Endothelial cell of umbilical vein (primary cell): ENCODE results near the gene CYGB. TPM values are rescaled to one million over a fixed set of nuclear protein-coding genes. Genes with fewer than 3 reads are reported as not detected.

Experiments used
- BruUV-seq: library from RNA; stranded (reverse); fragments of 400-500 nt; replicated peaks from 2 replicates; lab custom pipeline; 2021; lab: Mats Ljungman, UMichigan
- CTCF ChIA-PET: fragments of 300-600, 350-600 bp; sonication (Branson Sonifier 250); formaldehyde crosslinking; loops from one replicate; lab custom pipeline; 2021; ENCODE audit warnings: antibody characterized with exemption, inconsistent platforms; lab: Charles Lee
- POLR2A ChIA-PET: fragments of 300-600, 350-600 bp; sonication (Branson Sonifier 250); formaldehyde crosslinking; loops from one replicate; lab custom pipeline; 2021; ENCODE audit warnings: antibody characterized with exemption, inconsistent platforms; lab: Charles Lee
- DNase-seq: peaks from one replicate; pipeline ENCODE4 v3.0.0-alpha.2; 2011; ENCODE audit warnings: low read depth, low spot score
- FAIRE-seq: peaks from 2 replicates; lab custom pipeline; 2011; peaks lifted over from hg19 to GRCh38; lab: Jason Lieb, UNC
- H2AFZ ChIP-seq: 2 replicates; pipeline ENCODE4 v1.6.0; 2012; ENCODE audit warnings: low read depth, low read length, control low read depth, inconsistent platforms
- H3K27ac ChIP-seq: 2 replicates; pipeline ENCODE4 v1.5.1; 2011; ENCODE audit warnings: low read depth, mild to moderate bottlenecking, control low read depth, low read length, moderate library complexity; ENCODE audit not compliant: insufficient read depth
- H3K27me3 ChIP-seq, 2 experiments: 2 replicates each; pipeline versions ENCODE4 v1.6.0 to v1.6.1; 2011; ENCODE audit warnings: low read length in 2 of 2, mixed read lengths in 1 of 2; ENCODE audit not compliant: control insufficient read depth in 2 of 2, insufficient read depth in 2 of 2
- H3K36me3 ChIP-seq, 2 experiments: 2 replicates in 1 of 2; 3 replicates in 1 of 2; pipeline ENCODE4 v1.5.1; 2011; ENCODE audit warnings: low read length in 2 of 2, mild to moderate bottlenecking in 1 of 2, moderate library complexity in 1 of 2; ENCODE audit not compliant: control insufficient read depth in 2 of 2, insufficient read depth in 2 of 2; ENCODE audit errors: extremely low read depth in 1 of 2
- H3K4me1 ChIP-seq: 3 replicates; pipeline ENCODE4 v1.5.1; 2011; ENCODE audit warnings: mild to moderate bottlenecking, low read length; ENCODE audit not compliant: control insufficient read depth, insufficient read depth; ENCODE audit errors: extremely low read depth
- H3K4me2 ChIP-seq: 2 replicates; pipeline ENCODE4 v1.6.1; 2011; ENCODE audit warnings: low read length, control low read depth, mixed read lengths; ENCODE audit not compliant: insufficient read depth
- H3K4me3 ChIP-seq, 3 experiments: fragments of 200-600 bp in 1 of 3; sonication (generic), shearing (Covaris generic) in 1 of 3; replicated peaks in 1 of 3; 2 replicates each; pipeline ENCODE4 v1.5.1; 2011 to 2016; ENCODE audit warnings: control low read depth in 3 of 3, low read length in 3 of 3, mild to moderate bottlenecking in 2 of 3, inconsistent platforms in 1 of 3, low read depth in 1 of 3, moderate library complexity in 1 of 3; ENCODE audit not compliant: insufficient read depth in 1 of 3
- H3K79me2 ChIP-seq: 2 replicates; pipeline ENCODE4 v1.6.0; 2012; ENCODE audit warnings: low read length, inconsistent platforms; ENCODE audit not compliant: control insufficient read depth, insufficient read depth
- H3K9ac ChIP-seq: replicated peaks from 2 replicates; pipeline ENCODE3; 2011; ENCODE audit warnings: low read length, control low read depth; ENCODE audit not compliant: insufficient read depth; ENCODE audit errors: extremely low read depth
- H3K9me1 ChIP-seq: replicated peaks from 3 replicates; pipeline ENCODE4 v1.6.0; 2011; ENCODE audit warnings: mild to moderate bottlenecking, low read length; ENCODE audit not compliant: control insufficient read depth, insufficient read depth; ENCODE audit errors: extremely low read depth
- H3K9me3 ChIP-seq: replicated peaks from 2 replicates; pipeline ENCODE4 v1.5.1; 2012; ENCODE audit warnings: low read length, inconsistent platforms; ENCODE audit not compliant: control insufficient read depth, insufficient read depth
- H4K20me1 ChIP-seq: replicated peaks from 2 replicates; pipeline ENCODE3; 2011; ENCODE audit warnings: mild to moderate bottlenecking, low read length; ENCODE audit not compliant: control insufficient read depth, insufficient read depth; ENCODE audit errors: extremely low read depth
- EZH2 ChIP-seq: IDR thresholded peaks from 2 replicates; pipeline ENCODE4 v1.6.1; 2012; ENCODE audit warnings: borderline replicate concordance, low read depth, mild to moderate bottlenecking, moderate library complexity, low read length, inconsistent platforms; ENCODE audit not compliant: severe bottlenecking
- FOS ChIP-seq: IDR thresholded peaks from 2 replicates; pipeline ENCODE4 v1.6.1; 2011; ENCODE audit warnings: mild to moderate bottlenecking, low read length, moderate library complexity, borderline replicate concordance; ENCODE audit not compliant: insufficient read depth
- GATA2 ChIP-seq: IDR thresholded peaks from 2 replicates; pipeline ENCODE4 v1.7.0; 2011; ENCODE audit warnings: low read depth, mild to moderate bottlenecking, moderate library complexity, mixed read lengths, low read length; ENCODE audit not compliant: insufficient read length, insufficient read depth
- JUN ChIP-seq: IDR thresholded peaks from 2 replicates; pipeline ENCODE4 v1.6.1; 2011; ENCODE audit warnings: borderline replicate concordance, low read depth; ENCODE audit not compliant: insufficient read length, insufficient read depth
- MYC ChIP-seq: IDR thresholded peaks from one replicate; pipeline ENCODE4 v1.6.1; 2011; ENCODE audit warnings: mild to moderate bottlenecking, low read depth, low read length
- POLR2A ChIP-seq: IDR thresholded peaks from 2 replicates; pipeline ENCODE4 v1.6.1; 2012; ENCODE audit warnings: low read depth, mild to moderate bottlenecking, control low read depth, low read length
- POLR2AphosphoS5 ChIP-seq: IDR thresholded peaks from 2 replicates; pipeline ENCODE4 v1.6.1; 2012; ENCODE audit warnings: low read depth, mild to moderate bottlenecking, control low read depth, low read length, moderate library complexity; ENCODE audit not compliant: insufficient read depth
- dilution Hi-C: fragments of 300-500 bp; cut with MboI; formaldehyde crosslinking; loops from one replicate; pipeline ENCODE4 v1.15.0; 2019; ENCODE audit warnings: low sequenced_read_pairs; ENCODE audit not compliant: extremely low pct_ligation_motif_present
- intact Hi-C: fragments of 100-400 bp; cut with micrococcal nuclease; formaldehyde crosslinking; loops from one replicate; pipeline ENCODE4 v1.10.0; 2022
- polyA plus RNA-seq, 4 experiments: library from polyadenylated mRNA; depleted of rRNA in 3 of 4; stranded (reverse) in 3 of 4; unstranded in 1 of 4; fragments of >200 nt; gene quantifications; 2 replicates each; pipeline versions ENCODE4 v1.2.1 to v1.2.3, GENCODE V29; 2011 to 2012; ENCODE audit warnings: missing spikeins in 1 of 4
- small RNA-seq: library from RNA; depleted of rRNA; stranded (forward); fragments of <200 nt; gene quantifications from one replicate; pipeline ENCODE3, GENCODE V24; 2012; ENCODE audit warnings: low replicate concordance, low read depth; ENCODE audit not compliant: insufficient read depth, insufficient read length
- total RNA-seq: library from RNA; stranded (reverse); gene quantifications from 2 replicates; pipeline ENCODE4 v1.2.3, GENCODE V29; 2021
- TF ChIP-seq, protein P1 (sequence below): IDR thresholded peaks from 2 replicates; pipeline ENCODE4 v1.6.1; 2011; ENCODE audit not compliant: insufficient read depth, insufficient read length
- TF ChIP-seq, protein P2 (sequence below), 2 donors: IDR thresholded peaks; 1 replicate in 1 of 2; 2 replicates in 1 of 2; pipeline ENCODE4 v1.5.1; 2011; ENCODE audit warnings: low read length in 2 of 2, mild to moderate bottlenecking in 2 of 2, moderate library complexity in 2 of 2, control low read depth in 1 of 2, inconsistent platforms in 1 of 2, low read depth in 1 of 2; ENCODE audit not compliant: insufficient read depth in 1 of 2; ENCODE audit errors: extremely low read depth in 1 of 2

Gene CYGB
- total and polyA plus RNA-seq, 2 donors (not counting 3 experiments of a cell fraction or from before 2014, with no cell fraction given), result 0.22 to 0.91 TPM

DNA sequence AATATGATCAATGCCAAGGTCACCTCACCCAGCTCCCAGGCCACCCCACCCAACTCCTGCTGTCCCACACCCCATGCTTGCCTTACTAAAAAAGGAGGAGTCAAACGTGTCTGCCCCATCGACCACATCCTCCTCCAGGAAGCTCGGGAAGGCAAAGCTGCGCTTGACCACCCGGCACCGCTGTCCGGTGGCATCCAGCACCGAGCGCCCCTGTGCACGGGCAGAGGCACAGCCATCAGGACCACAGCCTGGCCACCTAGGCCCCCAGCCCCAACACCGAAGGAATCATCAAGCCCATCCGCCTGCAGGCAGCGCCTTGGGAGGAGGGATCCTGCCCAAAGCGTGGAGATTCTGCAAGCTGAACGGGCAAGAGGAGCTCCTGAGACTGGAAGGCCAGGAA is 59.9 kb downstream of the CYGB start:
- Histone ChIP-seq H3K27me3 (no peaks in the 10 kb centered on the region), H3K9ac (no peak overlapping the region), H3K9me1 (no peaks in the 10 kb centered on the region), H3K4me1 (peaks cover 3% of the 10 kb centered on the region), H3K79me2 (no peaks in the 10 kb centered on the region), H4K20me1 (no peaks in the 10 kb centered on the region), H3K27ac (no peak overlapping the region), H3K4me2 (no peak overlapping the region), H3K4me3 (no peak overlapping the region), H3K36me3 (peaks cover 0 to 8% of the 10 kb centered on the region in 2 experiments), H2AFZ (no peak overlapping the region), H3K9me3 (no peaks in the 10 kb centered on the region)
- FAIRE-seq (peak; percentile 47), DNase-seq (no peak)
- dilution Hi-C loops, result no loop called here
- ChIA-PET POLR2A (interaction anchor here (0.6 kb wide), 1 partner anchor 92 kb away, joined by 3 read pairs; no protein-coding TSS in a partner anchor), CTCF (interaction anchor here (0.6 to 2.2 kb wide), 7 partner anchors 11 to 69 kb away, joined by 3 to 9 read pairs (median 5); partner anchors contain the start of gene AANAT)
- intact Hi-C loops, result no loop called here
- no TSS peak for BruUV-seq
- TF ChIP-seq POLR2AphosphoS5 (no peak), JUN (no peak), POLR2A (no peak), FOS (no peak), MYC (no peak), GATA2 (no peak), EZH2 (no peak)
- TF ChIP-seq, protein P1, sequence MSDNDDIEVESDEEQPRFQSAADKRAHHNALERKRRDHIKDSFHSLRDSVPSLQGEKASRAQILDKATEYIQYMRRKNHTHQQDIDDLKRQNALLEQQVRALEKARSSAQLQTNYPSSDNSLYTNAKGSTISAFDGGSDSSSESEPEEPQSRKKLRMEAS, result no peak
- TF ChIP-seq, protein P2, sequence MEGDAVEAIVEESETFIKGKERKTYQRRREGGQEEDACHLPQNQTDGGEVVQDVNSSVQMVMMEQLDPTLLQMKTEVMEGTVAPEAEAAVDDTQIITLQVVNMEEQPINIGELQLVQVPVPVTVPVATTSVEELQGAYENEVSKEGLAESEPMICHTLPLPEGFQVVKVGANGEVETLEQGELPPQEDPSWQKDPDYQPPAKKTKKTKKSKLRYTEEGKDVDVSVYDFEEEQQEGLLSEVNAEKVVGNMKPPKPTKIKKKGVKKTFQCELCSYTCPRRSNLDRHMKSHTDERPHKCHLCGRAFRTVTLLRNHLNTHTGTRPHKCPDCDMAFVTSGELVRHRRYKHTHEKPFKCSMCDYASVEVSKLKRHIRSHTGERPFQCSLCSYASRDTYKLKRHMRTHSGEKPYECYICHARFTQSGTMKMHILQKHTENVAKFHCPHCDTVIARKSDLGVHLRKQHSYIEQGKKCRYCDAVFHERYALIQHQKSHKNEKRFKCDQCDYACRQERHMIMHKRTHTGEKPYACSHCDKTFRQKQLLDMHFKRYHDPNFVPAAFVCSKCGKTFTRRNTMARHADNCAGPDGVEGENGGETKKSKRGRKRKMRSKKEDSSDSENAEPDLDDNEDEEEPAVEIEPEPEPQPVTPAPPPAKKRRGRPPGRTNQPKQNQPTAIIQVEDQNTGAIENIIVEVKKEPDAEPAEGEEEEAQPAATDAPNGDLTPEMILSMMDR (IDR thresholded peaks at IDR 0.05; ENCODE audit: extremely low read depth in 1 of 2, insufficient read depth in 1 of 2, low read depth in 1 of 2, low read length in 2 of 2), result no peak

Small RNA genes within 50 kb of the gene (small RNA-seq; reads per million reads assigned to genes)
- gene SNORD1A (not detected), gene SNORD1B (1,919 reads per million, percentile 100 among the genes with 10 or more reads in this experiment)

Other genes with a start within 250 kb of the CYGB start
- gene QRICH2, start 229.4 kb downstream of the CYGB start, total RNA-seq, result 7.2 and 9.6 TPM in 2 replicates
- gene QRICH2, start 229.4 kb downstream of the CYGB start, polyA plus RNA-seq, result 6.7 and 9.8 TPM in 2 replicates
- gene PRPSAP1, start 183.8 kb downstream of the CYGB start, total RNA-seq, result 79.1 and 90.2 TPM in 2 replicates
- gene PRPSAP1, start 183.8 kb downstream of the CYGB start, polyA plus RNA-seq, result 106 and 123 TPM in 2 replicates
- 70.7 and 85.6 TPM in 2 replicates for gene SPHK1, start 153.1 kb downstream of the CYGB start, total RNA-seq
- 97.4 and 97.8 TPM in 2 replicates for gene SPHK1, start 153.1 kb downstream of the CYGB start, polyA plus RNA-seq
- 32.8 and 34.1 TPM in 2 replicates for gene UBE2O, start 84.6 kb downstream of the CYGB start, total RNA-seq
- gene UBE2O, start 84.6 kb downstream of the CYGB start, polyA plus RNA-seq, result 12.1 and 13.9 TPM in 2 replicates
- gene AANAT, start 70.1 kb downstream of the CYGB start, total RNA-seq, result not detected in 2 replicates
- gene AANAT, start 70.1 kb downstream of the CYGB start, polyA plus RNA-seq, result not detected in 2 replicates
- gene RHBDF2, start 36.3 kb downstream of the CYGB start, total RNA-seq, result 38.5 and 42.6 TPM in 2 replicates
- 25.5 and 35.0 TPM in 2 replicates for gene RHBDF2, start 36.3 kb downstream of the CYGB start, polyA plus RNA-seq
- not detected in 2 replicates for gene PRCD, start 2.3 kb upstream of the CYGB start, total RNA-seq
- not detected in 2 replicates for gene PRCD, start 2.3 kb upstream of the CYGB start, polyA plus RNA-seq
- gene ST6GALNAC2, start 48.2 kb upstream of the CYGB start, total RNA-seq, result 0.69 and 1.7 TPM in 2 replicates
- 0.59 and 0.76 TPM in 2 replicates for gene ST6GALNAC2, start 48.2 kb upstream of the CYGB start, polyA plus RNA-seq
- gene ST6GALNAC1, start 106.0 kb upstream of the CYGB start, total RNA-seq, result 0.55 TPM in 1 of 2 replicates, not detected in the other
- 0.19 and 0.25 TPM in 2 replicates for gene ST6GALNAC1, start 106.0 kb upstream of the CYGB start, polyA plus RNA-seq
- 85.5 and 95.8 TPM in 2 replicates for gene MXRA7, start 173.3 kb upstream of the CYGB start, total RNA-seq
- 42.0 and 49.5 TPM in 2 replicates for gene MXRA7, start 173.3 kb upstream of the CYGB start, polyA plus RNA-seq
- gene JMJD6, start 188.9 kb upstream of the CYGB start, total RNA-seq, result 36.6 and 41.6 TPM in 2 replicates
- 18.4 and 19.8 TPM in 2 replicates for gene JMJD6, start 188.9 kb upstream of the CYGB start, polyA plus RNA-seq
- gene METTL23, start 189.1 kb upstream of the CYGB start, total RNA-seq, result 19.5 and 20.0 TPM in 2 replicates
- gene METTL23, start 189.1 kb upstream of the CYGB start, polyA plus RNA-seq, result 28.9 and 33.4 TPM in 2 replicates
- 303 and 307 TPM in 2 replicates for gene SRSF2, start 199.6 kb upstream of the CYGB start, total RNA-seq
- gene SRSF2, start 199.6 kb upstream of the CYGB start, polyA plus RNA-seq, result 283 and 380 TPM in 2 replicates
- gene MFSD11, start 200.4 kb upstream of the CYGB start, total RNA-seq, result 27.1 and 35.2 TPM in 2 replicates
- 23.5 and 24.7 TPM in 2 replicates for gene MFSD11, start 200.4 kb upstream of the CYGB start, polyA plus RNA-seq